GM18909 (cell line): ENCODE data around the gene CCND3.

Source experiments
- ATAC-seq: cut with Tn5 transposase; IDR thresholded peaks from one replicate; pipeline ENCODE4 v1.9.1; 2021; ENCODE audit warnings: mild to moderate bottlenecking; ENCODE audit not compliant: unreplicated experiment, poor library complexity

The CCND3 gene

DNA sequence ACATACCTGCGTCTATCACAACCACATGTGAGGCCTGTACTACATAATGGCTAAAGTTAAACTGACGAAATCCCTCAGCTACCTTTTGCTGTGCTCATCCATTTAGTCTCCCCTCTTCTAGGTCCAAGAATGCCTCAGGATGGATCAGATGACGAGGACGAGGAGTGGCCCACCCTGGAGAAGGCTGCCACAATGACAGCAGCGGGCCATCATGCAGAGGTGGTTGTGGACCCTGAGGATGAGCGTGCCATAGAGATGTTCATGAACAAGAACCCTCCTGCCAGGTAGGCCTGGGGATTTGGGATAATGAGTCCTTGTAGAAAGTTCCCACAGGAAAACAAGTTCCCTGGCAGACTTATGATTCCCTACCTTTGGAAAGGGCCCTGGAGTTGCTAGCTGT is 14.4 kb downstream of the CCND3 start:
- no peak for ATAC-seq

DNA sequence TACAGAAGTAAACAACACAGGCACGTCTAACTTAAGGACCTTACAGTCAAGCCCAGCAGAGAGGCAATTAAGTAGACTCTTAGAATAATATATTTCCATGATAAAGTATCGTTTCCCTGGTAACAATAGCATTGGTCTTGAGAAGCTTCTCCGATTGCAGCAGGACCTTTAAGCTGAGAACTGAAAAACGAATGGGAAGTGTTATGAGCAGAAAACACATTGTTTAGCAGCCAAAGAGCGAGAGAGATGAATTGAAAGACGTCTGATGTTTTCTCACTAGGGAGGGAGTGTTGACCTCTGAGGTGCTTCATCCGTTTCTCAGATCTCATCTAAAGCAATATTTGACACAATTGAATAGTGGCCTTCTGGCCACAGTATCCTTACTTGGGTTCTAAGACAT is 19.5 kb downstream of the CCND3 start:
- ATAC-seq, result no peak

DNA sequence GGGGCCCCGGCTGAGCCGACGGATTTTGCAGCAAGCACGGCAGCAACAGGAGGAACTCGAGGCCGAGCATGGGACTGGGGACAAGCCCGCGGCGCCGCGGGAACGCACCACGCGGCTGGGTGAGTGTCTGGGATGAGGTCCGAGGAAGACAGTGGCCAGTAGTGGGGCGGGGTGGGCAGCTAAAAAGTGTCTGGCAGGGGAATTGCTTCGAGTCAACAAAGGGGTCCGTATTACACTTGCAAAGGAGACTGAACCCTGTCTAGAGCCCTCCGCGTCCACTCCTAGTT is 20.0 kb downstream of the CCND3 start:
- no peak for ATAC-seq

DNA sequence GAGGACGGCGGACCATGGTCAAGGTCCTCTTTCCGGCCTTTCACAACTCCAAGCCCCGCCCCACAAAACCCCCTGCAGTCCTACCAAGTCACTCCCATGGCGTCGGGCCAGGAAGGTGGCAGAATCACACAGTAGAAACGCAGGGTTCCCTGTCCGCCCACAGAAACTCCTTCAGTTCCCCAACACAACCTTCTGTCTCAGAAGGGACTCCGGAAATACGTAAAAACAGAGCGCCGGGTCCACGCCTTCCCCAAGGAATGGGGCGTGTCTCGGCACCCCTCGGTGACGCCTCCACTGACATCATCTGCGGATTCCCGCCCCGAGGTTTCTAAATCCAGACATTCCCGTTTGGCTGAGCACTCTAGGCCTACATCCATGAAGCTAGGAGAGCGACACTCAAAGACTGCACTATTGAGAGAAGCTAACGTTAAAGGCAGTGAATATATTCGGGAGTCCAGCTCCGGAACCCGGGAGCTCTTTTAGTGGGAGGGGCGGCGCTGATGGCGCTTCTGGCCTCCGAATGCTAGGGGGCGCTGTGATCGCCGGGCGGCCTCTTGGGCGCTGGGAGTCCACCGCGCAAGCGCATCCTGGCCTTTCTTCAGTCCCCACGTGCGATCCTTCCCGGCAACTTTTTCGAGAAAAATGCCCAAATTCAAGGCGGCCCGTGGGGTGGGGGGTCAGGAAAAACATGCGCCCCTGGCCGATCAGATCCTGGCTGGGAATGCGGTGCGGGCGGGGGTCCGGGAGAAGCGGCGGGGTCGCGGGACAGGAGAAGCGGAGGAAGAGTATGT is 20.5 kb downstream of the CCND3 start, which contains the start of the genes BYSL and MED20:
Gene BYSL, plus strand, starts transcription at position 579 of the 791 bp plus-strand sequence. Its CDS starts 64 bp downstream, at position 643.
Gene MED20, minus strand, starts transcription at position 219 of the 791 bp plus-strand sequence. Its CDS starts 121 bp downstream, at position 98.
- peak; percentile 91 for ATAC-seq

DNA sequence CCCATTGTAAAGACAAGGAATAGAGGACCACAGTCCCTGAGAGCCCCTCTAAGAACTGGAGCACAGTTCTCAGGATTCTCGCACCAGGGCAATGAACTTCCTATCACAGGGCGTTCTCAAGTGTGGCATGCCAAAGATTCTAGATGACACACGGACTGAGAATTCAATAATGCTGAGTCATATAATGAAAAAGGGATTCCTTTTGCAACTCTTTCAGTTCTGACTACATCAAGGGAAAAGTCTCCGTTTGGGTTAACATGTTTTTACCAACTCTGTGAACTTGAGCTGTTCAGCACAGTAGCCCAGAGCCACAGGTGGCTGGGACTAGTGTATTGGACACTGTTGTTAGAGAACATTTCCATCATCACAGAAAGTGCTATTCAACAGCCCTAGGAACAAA is 24.1 kb downstream of the CCND3 start:
- no peak for ATAC-seq

DNA sequence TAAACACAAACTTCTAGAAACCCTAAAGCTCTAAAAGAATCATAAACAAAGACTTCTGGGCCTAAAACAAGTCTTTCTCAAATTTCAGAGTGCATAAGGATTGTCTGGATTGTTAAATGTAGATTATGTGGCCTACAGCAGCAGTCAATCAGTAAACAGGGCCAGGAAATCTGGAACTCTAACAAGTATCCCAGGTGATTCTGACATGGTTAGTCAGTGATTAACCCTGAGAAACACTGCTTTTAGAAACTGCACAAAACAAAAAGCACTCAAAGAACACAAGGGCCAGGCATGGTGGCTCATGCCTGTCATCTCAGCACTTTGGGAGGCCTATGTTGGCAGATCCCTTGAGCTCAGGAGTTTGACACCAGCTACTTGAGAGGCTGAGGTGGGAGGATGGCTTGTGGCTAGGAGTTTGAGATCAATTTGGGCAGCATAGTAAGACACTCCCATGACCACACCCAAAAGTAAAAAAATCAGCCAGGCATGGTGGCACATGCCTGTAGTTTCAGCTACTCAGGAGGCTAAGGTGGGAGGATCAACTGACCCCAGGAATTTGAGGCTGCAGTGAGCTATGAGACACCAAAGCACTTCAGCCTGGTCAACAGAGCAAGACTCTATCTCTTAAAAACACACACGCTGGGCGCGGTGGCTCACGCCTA is 26.6 kb downstream of the CCND3 start:
- no peak for ATAC-seq

DNA sequence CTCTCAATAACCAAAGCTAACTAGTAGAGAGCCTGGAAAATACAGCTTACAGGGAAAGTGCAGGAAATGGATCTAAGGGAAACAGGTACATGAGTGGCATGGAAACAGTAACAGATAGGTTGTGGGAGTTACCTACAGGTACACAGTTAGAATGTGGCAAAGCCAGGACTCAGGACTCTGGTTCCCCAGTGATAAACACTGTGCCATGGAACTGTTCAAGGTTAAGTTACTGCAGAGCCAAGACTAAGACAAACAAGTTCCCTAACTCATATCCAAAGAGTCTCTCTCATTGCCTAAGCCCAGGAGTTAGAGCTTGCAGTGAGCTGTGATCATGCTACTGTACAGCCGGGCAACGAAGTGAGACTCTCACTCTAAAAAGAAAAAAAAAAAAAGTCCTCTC is 27.3 kb downstream of the CCND3 start:
- no peak for ATAC-seq

DNA sequence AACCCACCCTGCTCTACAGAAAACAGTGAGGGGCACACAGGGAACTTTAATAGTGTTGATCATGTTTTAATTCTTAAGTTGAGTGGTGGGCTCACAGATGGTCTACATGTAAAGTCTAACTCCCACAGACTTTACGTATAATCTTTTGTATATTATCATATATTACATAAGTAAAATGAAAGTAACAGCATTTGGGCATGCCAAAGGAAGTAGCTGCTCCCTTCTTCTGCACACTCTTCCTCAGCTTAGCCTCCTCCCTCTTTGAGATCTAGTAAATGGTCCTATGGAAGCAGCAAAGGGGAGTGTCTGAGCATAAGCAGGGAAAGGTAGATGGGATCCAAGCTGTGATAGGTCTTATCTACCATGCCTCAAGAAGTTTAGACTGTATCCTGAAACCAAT is 31.9 kb downstream of the CCND3 start:
- no peak for ATAC-seq

DNA sequence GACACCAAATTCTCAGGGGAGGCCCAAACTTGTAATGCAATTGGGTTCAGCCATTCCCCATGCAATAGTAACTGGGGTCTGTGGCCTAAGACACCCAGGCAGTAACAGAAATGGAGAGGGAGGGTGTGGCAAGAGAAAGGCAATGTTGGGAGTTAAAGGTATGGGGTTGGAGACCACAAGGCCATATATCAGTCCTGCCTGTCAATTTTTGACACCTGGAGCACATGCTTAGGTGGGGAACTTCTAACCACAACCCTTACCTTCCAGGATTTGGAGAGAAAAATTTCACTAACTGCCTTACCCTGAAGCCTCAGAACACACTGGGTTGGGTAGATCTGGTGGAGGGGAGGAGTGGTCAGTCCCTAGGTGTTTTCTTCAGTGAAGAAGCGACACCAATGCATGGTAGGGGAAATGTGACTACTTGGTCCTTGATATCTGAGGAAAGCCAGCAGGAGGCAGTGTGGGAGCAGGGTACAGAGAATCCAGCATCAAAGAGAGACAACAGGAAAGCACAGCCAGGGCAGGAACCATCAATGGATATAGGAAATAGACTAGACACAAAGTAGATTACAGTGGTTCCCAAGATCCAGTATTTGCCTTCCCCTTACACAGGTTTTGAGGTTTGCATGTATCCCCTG is 39.6 kb downstream of the CCND3 start:
- no peak for ATAC-seq

DNA sequence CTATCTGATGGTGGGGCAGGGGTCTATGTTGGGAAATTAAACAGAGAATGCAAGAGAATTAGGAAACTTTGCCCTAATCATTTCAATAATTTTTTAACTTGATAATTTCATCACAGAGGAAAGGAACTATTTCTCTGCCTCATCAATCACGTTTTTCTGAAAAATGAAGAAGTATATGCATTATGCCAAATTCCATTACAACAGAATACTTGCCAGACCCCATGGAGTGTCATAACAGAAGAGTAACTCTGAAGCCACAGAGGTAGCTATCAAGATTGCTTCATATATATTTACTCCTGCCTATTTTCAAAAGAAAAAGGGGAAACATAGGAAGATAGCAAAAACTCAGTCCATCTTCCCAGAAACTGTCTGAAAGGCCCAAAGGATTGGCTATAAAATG is 40.7 kb downstream of the CCND3 start:
- ATAC-seq, result no peak

DNA sequence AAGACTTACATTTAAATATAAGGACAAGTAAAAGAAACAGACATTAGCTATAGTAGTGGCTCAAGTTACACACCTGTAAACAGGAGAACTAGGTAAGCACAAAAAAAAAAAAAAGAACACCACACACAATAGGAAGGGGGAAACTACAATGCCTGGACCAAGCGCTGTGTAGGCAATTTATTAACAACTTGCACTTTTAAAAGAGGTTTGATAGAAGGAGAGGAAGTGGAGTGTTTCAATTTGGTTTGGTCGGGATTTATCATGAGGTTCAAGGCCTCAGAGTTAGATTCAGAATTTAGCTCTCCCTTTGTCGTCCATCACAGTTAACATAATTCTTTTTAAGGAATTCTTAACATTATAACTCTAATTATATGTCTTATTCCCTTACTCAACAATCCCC is 45.3 kb downstream of the CCND3 start:
- no peak for ATAC-seq

DNA sequence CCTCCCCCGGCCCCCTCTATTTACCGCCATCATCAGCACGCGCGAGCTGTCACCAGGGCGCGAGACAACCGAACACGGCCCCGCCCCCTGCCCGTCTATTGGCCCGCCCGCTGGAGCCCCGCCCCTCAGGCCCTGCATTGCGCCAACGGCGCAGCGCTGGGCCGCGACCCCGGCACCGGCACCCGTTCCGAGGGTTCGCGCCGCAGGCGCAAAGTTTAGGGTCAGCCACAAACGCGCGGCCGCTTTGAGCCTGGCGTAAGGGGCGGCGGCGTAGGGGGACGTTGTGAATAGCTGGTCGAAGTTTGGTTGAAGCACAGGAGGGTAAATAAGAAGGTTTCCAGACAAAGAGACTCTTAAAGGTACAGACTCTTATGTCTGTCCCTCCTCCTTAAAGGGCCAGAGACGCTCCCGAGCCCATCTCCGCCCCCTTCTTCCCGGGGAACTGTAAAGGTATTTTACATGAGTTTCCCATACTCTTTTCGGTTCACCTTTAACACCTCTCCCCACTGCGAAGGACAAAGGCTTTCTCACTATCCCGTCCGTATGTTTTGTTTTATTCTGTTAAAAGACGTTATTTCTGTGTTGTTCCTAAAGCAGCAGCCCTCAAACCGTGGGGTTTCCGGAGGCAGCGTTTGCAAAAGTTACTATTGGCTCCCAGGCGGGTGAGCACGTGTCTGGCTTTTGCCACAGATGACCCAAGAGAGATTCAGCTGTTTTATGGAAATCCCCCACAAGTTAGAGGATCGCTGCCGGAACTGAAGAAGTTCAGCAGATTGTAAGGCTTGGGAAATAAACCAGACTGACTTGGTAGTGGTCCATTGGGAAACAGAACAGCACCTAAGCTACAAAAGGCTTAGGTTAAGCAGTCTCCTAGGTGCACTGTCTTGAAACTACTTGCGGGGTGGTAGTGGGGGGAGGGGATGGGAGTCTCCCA is 46.0 kb downstream of the CCND3 start, which contains the start of gene USP49:
Gene USP49, minus strand, starts transcription at position 76 of the 934 bp plus-strand sequence. CDS start 88,392 bp downstream, outside the sequence.
- peak; percentile 83 for ATAC-seq

DNA sequence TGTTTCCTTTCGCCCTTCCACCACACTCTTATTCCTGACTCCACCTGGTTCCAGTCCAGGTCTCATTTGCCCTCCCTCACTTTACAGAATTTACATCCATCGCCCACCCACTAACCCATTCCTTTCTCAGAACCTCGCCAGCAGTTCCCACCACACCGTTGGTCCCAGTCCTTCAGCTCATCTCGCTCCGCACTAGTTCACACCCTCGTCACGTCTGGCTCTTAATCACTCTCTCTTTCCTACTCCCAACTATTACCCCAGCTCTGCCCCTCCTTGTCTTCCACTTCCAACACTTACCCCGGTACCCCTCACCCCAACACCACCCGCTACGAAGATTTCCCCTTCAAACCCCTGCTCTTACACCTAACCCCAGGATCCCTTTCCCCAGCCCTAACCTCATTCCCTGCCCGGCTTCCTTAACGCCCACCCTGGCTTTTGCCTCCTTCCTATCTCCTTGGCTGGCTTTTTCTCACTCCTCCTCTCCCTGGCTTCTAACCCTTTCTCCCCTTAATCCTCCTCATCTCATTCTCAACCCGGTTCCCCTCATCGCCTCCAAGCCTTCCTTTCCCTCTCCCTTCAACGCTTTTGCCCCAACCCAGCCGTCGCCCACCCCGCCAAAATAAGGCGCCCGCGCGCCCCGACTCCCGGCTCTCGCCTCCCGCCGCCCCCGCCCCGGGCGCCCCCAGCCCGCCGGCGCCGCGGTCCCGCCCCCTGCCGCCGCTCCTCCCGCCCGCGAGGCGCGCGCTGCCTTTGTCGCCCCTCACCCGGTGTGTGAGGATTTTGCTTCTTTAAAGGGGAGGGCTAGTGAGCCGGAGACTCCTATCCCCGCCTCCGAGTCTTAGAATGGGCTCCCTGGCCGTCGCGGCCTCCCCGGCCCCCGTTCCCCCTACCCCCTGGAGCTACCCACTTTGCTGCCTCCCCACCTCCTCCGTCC is 47.0 kb downstream of the CCND3 start:
- ATAC-seq, result peak; percentile 23

DNA sequence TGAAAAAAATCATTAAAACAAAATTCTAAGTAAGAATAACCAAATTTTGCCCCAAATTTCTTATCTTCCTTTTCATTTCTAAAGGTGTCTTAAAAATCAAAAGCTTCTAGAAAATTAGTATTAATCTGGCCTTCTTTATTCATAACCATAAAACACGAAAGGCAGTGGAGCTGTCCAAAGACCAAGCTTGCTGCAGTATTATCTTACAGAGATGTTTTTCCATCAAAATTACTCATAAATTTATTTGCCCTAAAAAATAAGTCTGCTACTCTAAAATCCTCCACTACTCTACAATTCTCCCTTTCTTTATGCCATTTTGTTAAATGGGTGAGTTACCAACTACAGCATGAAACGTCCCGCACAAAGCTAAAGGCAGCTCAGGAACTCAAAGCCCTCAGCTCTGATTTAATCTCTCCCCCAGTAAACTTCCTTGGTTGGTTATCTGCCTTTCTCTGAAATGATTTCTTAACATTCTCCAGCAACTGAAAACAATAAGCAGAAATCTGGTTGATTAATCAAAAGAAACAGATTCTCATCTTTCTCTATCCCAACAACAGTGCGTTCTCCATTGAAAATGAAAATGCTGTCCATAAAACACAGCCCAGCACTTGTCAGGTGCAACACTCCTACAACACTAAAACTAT is 48.6 kb downstream of the CCND3 start:
- no peak for ATAC-seq

DNA sequence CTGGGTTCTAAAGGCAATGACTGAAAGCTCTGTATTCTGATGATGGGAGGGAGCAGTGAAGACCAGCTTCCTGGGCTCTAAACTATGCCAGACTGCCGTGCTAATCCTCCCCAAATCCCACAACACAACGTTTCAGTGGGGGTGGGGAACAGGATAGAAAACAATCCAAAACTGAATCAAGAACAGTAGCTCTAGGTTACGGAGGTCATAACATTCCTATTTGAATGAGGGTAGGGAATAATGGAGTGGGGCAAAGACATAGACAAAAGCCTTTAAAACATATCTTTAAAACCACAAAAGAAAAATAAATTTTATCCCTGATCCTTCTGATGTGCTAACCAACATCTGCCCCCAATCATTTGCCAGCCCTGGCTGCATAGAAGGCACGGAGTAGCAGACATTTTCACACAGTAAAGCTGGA is 54.3 kb downstream of the CCND3 start:
- no peak for ATAC-seq

DNA sequence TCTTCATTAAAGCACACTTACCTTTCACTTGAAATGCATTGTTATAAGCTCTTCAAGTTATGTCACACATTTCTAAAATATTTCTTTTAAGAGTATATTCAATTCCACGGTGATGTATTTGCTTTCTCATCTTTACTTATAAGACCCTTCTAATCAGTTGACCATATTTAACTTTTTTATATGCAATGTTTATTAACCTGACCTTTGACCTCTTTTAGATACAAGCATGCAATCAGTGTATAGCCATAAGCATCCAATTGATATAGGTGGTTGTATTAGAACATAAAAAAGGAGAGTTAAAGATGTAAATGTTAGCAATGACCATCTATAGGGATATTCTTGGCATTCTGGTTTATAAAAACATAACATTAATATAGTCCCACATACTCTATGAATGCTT is 55.7 kb downstream of the CCND3 start:
- ATAC-seq, result no peak

DNA sequence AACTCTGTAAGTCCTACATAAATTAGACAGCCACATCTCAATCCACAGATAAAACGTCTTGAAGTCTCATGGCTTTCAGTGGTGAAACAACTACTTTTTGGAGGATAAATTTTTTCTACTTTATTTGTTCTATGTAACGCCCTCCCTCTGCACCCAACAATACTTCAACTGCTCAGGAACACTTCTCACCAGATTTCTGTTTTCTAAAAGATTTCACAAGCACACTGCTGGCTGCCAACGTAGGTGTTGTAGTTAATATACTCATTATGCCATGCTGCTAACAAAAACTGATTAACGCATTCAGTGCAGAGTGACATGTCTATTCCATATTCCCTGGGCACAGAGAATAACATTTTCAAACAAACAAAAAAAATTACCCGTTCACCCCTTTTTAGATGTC is 56.7 kb downstream of the CCND3 start:
- no peak for ATAC-seq
